ENCODE data around the gene CORO1C. TPM values are rescaled to one million over a fixed set of nuclear protein-coding genes. Genes with fewer than 3 reads are reported as not detected.

Gene CORO1C
- total RNA-seq, 1 donor from 2014 or later = 307 TPM

- TF ChIP-seq, protein P1, sequence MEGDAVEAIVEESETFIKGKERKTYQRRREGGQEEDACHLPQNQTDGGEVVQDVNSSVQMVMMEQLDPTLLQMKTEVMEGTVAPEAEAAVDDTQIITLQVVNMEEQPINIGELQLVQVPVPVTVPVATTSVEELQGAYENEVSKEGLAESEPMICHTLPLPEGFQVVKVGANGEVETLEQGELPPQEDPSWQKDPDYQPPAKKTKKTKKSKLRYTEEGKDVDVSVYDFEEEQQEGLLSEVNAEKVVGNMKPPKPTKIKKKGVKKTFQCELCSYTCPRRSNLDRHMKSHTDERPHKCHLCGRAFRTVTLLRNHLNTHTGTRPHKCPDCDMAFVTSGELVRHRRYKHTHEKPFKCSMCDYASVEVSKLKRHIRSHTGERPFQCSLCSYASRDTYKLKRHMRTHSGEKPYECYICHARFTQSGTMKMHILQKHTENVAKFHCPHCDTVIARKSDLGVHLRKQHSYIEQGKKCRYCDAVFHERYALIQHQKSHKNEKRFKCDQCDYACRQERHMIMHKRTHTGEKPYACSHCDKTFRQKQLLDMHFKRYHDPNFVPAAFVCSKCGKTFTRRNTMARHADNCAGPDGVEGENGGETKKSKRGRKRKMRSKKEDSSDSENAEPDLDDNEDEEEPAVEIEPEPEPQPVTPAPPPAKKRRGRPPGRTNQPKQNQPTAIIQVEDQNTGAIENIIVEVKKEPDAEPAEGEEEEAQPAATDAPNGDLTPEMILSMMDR (IDR thresholded peaks at IDR 0.05) = no peak
- H3K4me1 ChIP-seq = peaks cover 63% of the 10 kb centered on the region
- ATAC-seq (peak; percentile 37 to 47), DNase-seq (peak; percentile 56)
- peaks cover 7% of the 10 kb centered on the region for H3K36me3 ChIP-seq
- no peak overlapping the region for H3K4me3 ChIP-seq
- H3K27me3 ChIP-seq (ENCODE audit: low read depth) = no peaks in the 10 kb centered on the region
- intact Hi-C loops (cut with DNase I) = loop anchor here (5.0 kb wide), 1 partner anchor 135 kb away; no protein-coding TSS in a partner anchor
- no peaks in the 10 kb centered on the region for H3K9me3 ChIP-seq
- peak overlapping the region; percentile 73 for H3K27ac ChIP-seq
These were observed 64.0 kb downstream of the CORO1C start for GRCh38 chr12:108667349-108667748.

- H3K36me3 ChIP-seq = peaks cover 5% of the 10 kb centered on the region
- no peak overlapping the region for H3K4me3 ChIP-seq
- ATAC-seq (peak in 1 of 2 donors; percentile 18), DNase-seq (no peak)
- no peaks in the 10 kb centered on the region for H3K27me3 ChIP-seq (ENCODE audit: low read depth)
- H3K27ac ChIP-seq = peak overlapping the region; percentile 73
- intact Hi-C loops (cut with DNase I) = loop anchor here (5.0 kb wide), 1 partner anchor 136 kb away; no protein-coding TSS in a partner anchor
- H3K4me1 ChIP-seq = peaks cover 63% of the 10 kb centered on the region
- TF ChIP-seq, protein P1 (IDR thresholded peaks at IDR 0.05) = no peak
- H3K9me3 ChIP-seq = no peaks in the 10 kb centered on the region
These were observed 64.9 kb downstream of the CORO1C start for GRCh38 chr12:108666401-108666881.

- Histone ChIP-seq H3K4me3 (no peak overlapping the region), H3K4me1 (peaks cover 63% of the 10 kb centered on the region), H3K36me3 (peaks cover 9% of the 10 kb centered on the region), H3K27ac (peak overlapping the region; percentile 73), H3K9me3 (no peaks in the 10 kb centered on the region), H3K27me3 (ENCODE audit: low read depth) (no peaks in the 10 kb centered on the region)
- no peak for DNase-seq
- no peak for ATAC-seq
- TF ChIP-seq, protein P1 (IDR thresholded peaks at IDR 0.05) = no peak
- intact Hi-C loops (cut with DNase I) = loop anchor here (5.0 kb wide), 1 partner anchor 137 kb away; no protein-coding TSS in a partner anchor
These were observed 65.6 kb downstream of the CORO1C start for GRCh38 chr12:108665608-108666202.

- peak; percentile 80 for DNase-seq
- H3K4me1 ChIP-seq = peaks cover 63% of the 10 kb centered on the region
- ATAC-seq = peak; percentile 96 to 97
These were observed 66.7 kb downstream of the CORO1C start for GRCh38 chr12:108664338-108665258.

More at GRCh38 chr12:108664338-108665258, 66.7 kb downstream of the CORO1C start:
- Histone ChIP-seq H3K27ac (peak overlapping the region; percentile 73), H3K4me3 (no peak overlapping the region), H3K27me3 (ENCODE audit: low read depth) (no peaks in the 10 kb centered on the region), H3K9me3 (no peaks in the 10 kb centered on the region), H3K36me3 (peaks cover 18% of the 10 kb centered on the region)
- intact Hi-C loops (cut with DNase I) = loop anchor here (5.0 kb wide), 1 partner anchor 138 kb away; no protein-coding TSS in a partner anchor
- TF ChIP-seq, protein P1 (IDR thresholded peaks at IDR 0.05) = peak; percentile 90

Data from lower lobe of right lung (tissue), 2 donors.